ENCODE data around the gene PITPNB. TPM values are rescaled to one million over a fixed set of nuclear protein-coding genes. Genes with fewer than 3 reads are reported as not detected.

Gene PITPNB
- total RNA-seq, 1 donor from 2014 or later, result 16.3 TPM

GRCh38 chr22:27906241-27906640 is 12.8 kb downstream of the PITPNB start:
- no peak for TF ChIP-seq CTCF (conservative IDR thresholded peaks at IDR 0.05; ENCODE audit: low read depth, low read length)
- H3K4me3 ChIP-seq (ENCODE audit: low read depth, low read length), result no peak overlapping the region
- DNase-seq (ENCODE audit: low read depth), result no peak

- H3K4me3 ChIP-seq (ENCODE audit: low read depth, low read length), result no peak overlapping the region
- DNase-seq (ENCODE audit: low read depth), result no peak
- no peak for TF ChIP-seq CTCF (conservative IDR thresholded peaks at IDR 0.05; ENCODE audit: low read depth, low read length)
Observed at GRCh38 chr22:27905653-27906052, 13.4 kb downstream of the PITPNB start.

GRCh38 chr22:27903805-27904473 is 15.1 kb downstream of the PITPNB start:
- DNase-seq (ENCODE audit: low read depth), result no peak
- no peak overlapping the region for H3K4me3 ChIP-seq (ENCODE audit: low read depth, low read length)
- no peak for TF ChIP-seq CTCF (conservative IDR thresholded peaks at IDR 0.05; ENCODE audit: low read depth, low read length)

GRCh38 chr22:27900153-27900552 is 18.9 kb downstream of the PITPNB start:
- DNase-seq (ENCODE audit: low read depth), result no peak
- TF ChIP-seq CTCF (conservative IDR thresholded peaks at IDR 0.05; ENCODE audit: low read depth, low read length), result no peak
- H3K4me3 ChIP-seq (ENCODE audit: low read depth, low read length), result no peak overlapping the region

- no peak for DNase-seq (ENCODE audit: low read depth)
- no peak overlapping the region for H3K4me3 ChIP-seq (ENCODE audit: low read depth, low read length)
- TF ChIP-seq CTCF (conservative IDR thresholded peaks at IDR 0.05; ENCODE audit: low read depth, low read length), result no peak
Observed at GRCh38 chr22:27896245-27896644, 22.8 kb downstream of the PITPNB start.

- H3K4me3 ChIP-seq (ENCODE audit: low read depth, low read length), result no peak overlapping the region
- DNase-seq (ENCODE audit: low read depth), result no peak
- no peak for TF ChIP-seq CTCF (conservative IDR thresholded peaks at IDR 0.05; ENCODE audit: low read depth, low read length)
Observed at GRCh38 chr22:27895600-27895999, 23.5 kb downstream of the PITPNB start.

- H3K4me3 ChIP-seq (ENCODE audit: low read depth, low read length), result no peak overlapping the region
- TF ChIP-seq CTCF (conservative IDR thresholded peaks at IDR 0.05; ENCODE audit: low read depth, low read length), result no peak
- no peak for DNase-seq (ENCODE audit: low read depth)
Observed at GRCh38 chr22:27892811-27893210, 26.2 kb downstream of the PITPNB start.

All from epithelial cell of proximal tubule (primary cell).